SU-DHL-6 (cell line): ENCODE measurements around the gene LDB2.

Experiments
- H2AFZ ChIP-seq: fragments of 200-600 bp; sonication (generic); 2 replicates; pipeline ENCODE4 v1.6.1; 2014; ENCODE audit warnings: low read depth, mild to moderate bottlenecking, moderate library complexity, mixed read lengths, antibody characterized with exemption, low read length; ENCODE audit not compliant: severe bottlenecking
- H3F3A ChIP-seq: fragments of 200-600 bp; shearing (Covaris generic); 2 replicates; pipeline ENCODE4 v1.6.0; 2016; ENCODE audit warnings: antibody characterized with exemption, mild to moderate bottlenecking; ENCODE audit not compliant: insufficient read depth
- H3K27ac ChIP-seq: fragments of 200-600 bp; sonication (generic); 2 replicates; pipeline ENCODE4 v1.5.1; 2016; ENCODE audit warnings: low read depth, mild to moderate bottlenecking, low read length, moderate library complexity, mixed read lengths
- H3K27me3 ChIP-seq: fragments of 200-600 bp; sonication (generic), shearing (Covaris generic); 2 replicates; pipeline ENCODE4 v1.6.0; 2014; ENCODE audit warnings: mild to moderate bottlenecking, low read length
- H3K36me3 ChIP-seq: fragments of 200-600 bp; sonication (generic); 2 replicates; pipeline ENCODE4 v1.6.1; 2014; ENCODE audit warnings: mild to moderate bottlenecking, low read length, mixed read lengths
- H3K4me2 ChIP-seq: fragments of 300-600, 200-600 bp; shearing (Covaris generic), sonication (generic); 2 replicates; pipeline ENCODE4 v1.6.0; 2014; ENCODE audit warnings: low read length, low read depth, mild to moderate bottlenecking; ENCODE audit not compliant: poor library complexity, severe bottlenecking
- H3K4me3 ChIP-seq: fragments of 200-600 bp; sonication (generic); 2 replicates; pipeline ENCODE4 v1.5.1; 2014; ENCODE audit warnings: antibody characterized with exemption, low read length, mild to moderate bottlenecking, mixed read lengths; ENCODE audit not compliant: insufficient read depth, poor library complexity, severe bottlenecking
- H3K79me2 ChIP-seq: fragments of 200-600 bp; sonication (generic); 2 replicates; pipeline ENCODE4 v1.6.1; 2014; ENCODE audit warnings: mild to moderate bottlenecking, low read length, moderate library complexity; ENCODE audit not compliant: insufficient read depth
- H3K9ac ChIP-seq: fragments of 200-600 bp; sonication (generic); 2 replicates; pipeline ENCODE4 v1.7.0; 2014; ENCODE audit warnings: mild to moderate bottlenecking, low read length
- H3K9me2 ChIP-seq: fragments of 200-600 bp; sonication (generic); replicated peaks from 2 replicates; pipeline ENCODE4 v1.6.1; 2014; ENCODE audit warnings: low read length; ENCODE audit not compliant: insufficient read depth
- H3K9me3 ChIP-seq: fragments of 200-600 bp; sonication (generic); 2 replicates; pipeline ENCODE4 v1.6.1; 2014; ENCODE audit warnings: low read length, mixed read lengths; ENCODE audit not compliant: insufficient read depth
- H4K20me1 ChIP-seq: fragments of 200-600 bp; sonication (generic); 2 replicates; pipeline ENCODE4 v1.6.1; 2014; ENCODE audit warnings: low read depth, mild to moderate bottlenecking, antibody characterized with exemption, low read length, moderate library complexity, mixed read lengths
- CTCF ChIP-seq: fragments of 200-600 bp; sonication (generic); IDR thresholded peaks from one replicate; pipeline ENCODE4 v1.5.1; 2017; ENCODE audit warnings: antibody characterized with exemption, mild to moderate bottlenecking, low read length, moderate library complexity; ENCODE audit not compliant: insufficient read depth, poor library complexity, severe bottlenecking
- EZH2phosphoT487 ChIP-seq: fragments of 200-600 bp; sonication (generic), shearing (Covaris generic); conservative IDR thresholded peaks from 2 replicates; pipeline ENCODE4 v1.6.1; 2018; ENCODE audit warnings: mild to moderate bottlenecking, antibody characterized with exemption, low read length, moderate library complexity, mixed read lengths

LDB2 gene

GRCh38 chr4:16790508-16790907, 107.9 kb downstream of the LDB2 start:
- H3K9ac ChIP-seq = no peak overlapping the region
- TF ChIP-seq CTCF (no peak), EZH2phosphoT487 (no peak)
- no peak overlapping the region for H3K27ac ChIP-seq
- H3F3A ChIP-seq = no peaks in the 10 kb centered on the region
- H3K36me3 ChIP-seq = no peaks in the 10 kb centered on the region
- H2AFZ ChIP-seq = no peak overlapping the region
- no peaks in the 10 kb centered on the region for H4K20me1 ChIP-seq
- no peaks in the 10 kb centered on the region for H3K9me2 ChIP-seq
- H3K9me3 ChIP-seq = no peaks in the 10 kb centered on the region
- H3K79me2 ChIP-seq = no peaks in the 10 kb centered on the region
- H3K27me3 ChIP-seq = no peaks in the 10 kb centered on the region
- H3K4me3 ChIP-seq = no peak overlapping the region
- H3K4me2 ChIP-seq = no peak overlapping the region

GRCh38 chr4:16788868-16789267, 109.6 kb downstream of the LDB2 start:
- TF ChIP-seq EZH2phosphoT487 (no peak), CTCF (no peak)
- no peak overlapping the region for H3K4me2 ChIP-seq

DNA sequence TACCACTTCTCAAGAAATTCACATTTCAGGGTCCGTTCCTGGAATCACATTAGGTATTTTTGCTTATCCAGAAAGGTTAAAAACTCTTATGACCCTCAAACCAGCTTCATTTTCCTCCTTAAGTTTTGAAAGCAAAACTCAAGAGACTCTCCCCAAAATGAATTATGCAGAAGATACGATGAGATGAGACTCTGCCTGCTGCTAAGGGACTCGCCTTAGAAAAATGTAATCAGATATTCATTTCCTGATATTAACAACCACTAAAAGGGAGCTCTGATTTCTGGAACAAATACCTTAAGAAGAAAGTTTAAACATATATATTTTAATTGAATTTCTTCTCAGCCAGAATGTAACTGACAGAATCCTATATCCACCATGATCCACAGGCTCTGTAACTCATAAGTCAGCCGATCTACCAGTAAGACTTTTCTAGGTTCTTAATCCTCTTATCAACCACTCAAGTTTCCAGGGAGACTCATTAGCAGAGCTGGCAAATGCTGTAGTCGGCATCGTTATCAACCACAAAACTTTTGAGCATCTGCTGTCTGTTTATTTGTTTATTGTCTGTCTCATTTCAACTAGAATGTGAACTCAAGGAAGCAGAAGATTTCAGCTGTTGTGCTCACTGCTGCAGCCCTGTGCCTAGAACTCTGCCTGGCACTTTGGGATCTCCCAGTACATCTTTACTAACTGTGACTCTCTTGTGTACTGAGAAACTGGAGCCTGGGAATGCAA, 112.5 kb downstream of the LDB2 start:
- Histone ChIP-seq H3K4me3 (no peak overlapping the region), H3K36me3 (no peaks in the 10 kb centered on the region), H4K20me1 (no peaks in the 10 kb centered on the region), H3K79me2 (no peaks in the 10 kb centered on the region), H3K9ac (no peak overlapping the region), H3K4me2 (no peak overlapping the region), H3K27me3 (no peaks in the 10 kb centered on the region), H3K9me3 (no peaks in the 10 kb centered on the region), H2AFZ (no peak overlapping the region), H3K27ac (no peak overlapping the region), H3F3A (no peaks in the 10 kb centered on the region), H3K9me2 (no peaks in the 10 kb centered on the region)
- TF ChIP-seq CTCF = no peak
- no peak for TF ChIP-seq EZH2phosphoT487

More at GRCh38 chr4:16788868-16789267, 109.6 kb downstream of the LDB2 start:
- Histone ChIP-seq H3K36me3 (no peaks in the 10 kb centered on the region), H3K79me2 (no peaks in the 10 kb centered on the region), H3K27ac (no peak overlapping the region), H3K4me3 (no peak overlapping the region), H3K9me3 (no peaks in the 10 kb centered on the region), H3K9me2 (no peaks in the 10 kb centered on the region), H4K20me1 (no peaks in the 10 kb centered on the region), H3K27me3 (no peaks in the 10 kb centered on the region), H3F3A (no peaks in the 10 kb centered on the region), H2AFZ (no peak overlapping the region), H3K9ac (no peak overlapping the region)
